ENCODE results near the gene NR2E3.

DNA sequence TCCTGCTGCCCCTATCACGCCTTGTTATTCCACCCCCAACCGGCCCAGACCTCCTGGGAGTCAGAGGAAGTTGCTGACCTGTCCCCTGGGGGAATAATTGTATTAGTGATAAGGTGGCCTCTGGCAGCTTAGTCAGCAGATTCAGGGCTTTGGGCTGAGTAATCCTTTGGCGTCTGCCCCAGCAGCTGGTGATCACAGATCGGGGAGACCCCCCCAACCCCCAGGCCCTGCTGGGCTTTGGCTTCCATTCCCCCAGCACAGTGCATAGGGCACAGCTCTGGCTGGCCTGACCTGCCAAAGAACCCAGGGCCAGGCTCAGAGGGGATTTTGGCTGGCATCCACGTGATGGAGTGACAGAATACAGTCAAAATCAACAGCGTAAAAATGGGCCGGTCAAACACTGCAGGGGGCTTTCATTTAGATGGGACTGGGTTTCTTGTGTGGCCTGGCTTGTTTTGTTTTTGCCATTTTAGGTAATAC, 3.9 kb upstream of the NR2E3 start:
- TF ChIP-seq ZNF384 (IDR thresholded peaks at IDR 0.05) (no peak), BHLHE40 (IDR thresholded peaks at IDR 0.05; ENCODE audit: borderline replicate concordance) (no peak), HDGF (IDR thresholded peaks at IDR 0.05; ENCODE audit: borderline replicate concordance) (no peak), SP1 (IDR thresholded peaks at IDR 0.05) (no peak), SUZ12 (IDR thresholded peaks at IDR 0.05) (no peak)
